Lower leg skin (tissue), 3 donors: ENCODE results near the gene FUBP1.

Experiments used
- CTCF ChIP-seq, 3 donors: fragments of 450-650 bp; IDR thresholded peaks; one replicate each; pipeline ENCODE4 v1.5.1; 2016; ENCODE audit warnings: antibody characterized with exemption in 3 of 3, mild to moderate bottlenecking in 3 of 3, moderate library complexity in 2 of 3
- POLR2A ChIP-seq, 2 donors: fragments of 450-650 bp; IDR thresholded peaks; one replicate each; pipeline ENCODE4 v1.6.1; 2016 to 2017; ENCODE audit warnings: antibody characterized with exemption in 2 of 2, mild to moderate bottlenecking in 1 of 2, moderate library complexity in 1 of 2

DNA sequence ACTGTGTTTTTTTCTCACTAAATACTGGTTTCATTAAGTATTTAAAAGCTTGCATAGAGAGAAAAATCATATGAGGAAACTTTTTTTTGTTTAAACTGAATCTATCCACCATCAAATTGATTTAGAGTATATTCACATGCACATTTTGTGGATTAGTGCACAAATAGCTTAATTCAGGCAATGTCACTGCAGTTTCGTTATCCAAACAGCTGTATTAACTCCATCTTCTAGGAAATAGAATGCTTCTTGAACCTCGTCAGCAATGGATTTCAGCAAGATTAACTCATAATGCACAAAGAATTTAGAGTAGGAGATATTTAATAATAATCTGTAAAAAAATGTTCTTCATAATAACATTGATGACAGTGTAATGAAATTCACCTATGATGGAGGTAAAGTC, 52.9 kb downstream of the FUBP1 start:
- TF ChIP-seq CTCF (IDR thresholded peaks at IDR 0.05) (no peak), POLR2A (IDR thresholded peaks at IDR 0.05) (no peak)
